SH-SY5Y (cell line): ENCODE measurements around the gene HIRA.

Source experiments
- GATA2 ChIP-seq: IDR thresholded peaks from 2 replicates; pipeline ENCODE4 v1.6.1; 2011; ENCODE audit warnings: mild to moderate bottlenecking, low read depth, low read length
- GATA3 ChIP-seq: IDR thresholded peaks from 2 replicates; pipeline ENCODE4 v1.6.1; 2011; ENCODE audit warnings: low read depth, mild to moderate bottlenecking, low read length, moderate library complexity

DNA sequence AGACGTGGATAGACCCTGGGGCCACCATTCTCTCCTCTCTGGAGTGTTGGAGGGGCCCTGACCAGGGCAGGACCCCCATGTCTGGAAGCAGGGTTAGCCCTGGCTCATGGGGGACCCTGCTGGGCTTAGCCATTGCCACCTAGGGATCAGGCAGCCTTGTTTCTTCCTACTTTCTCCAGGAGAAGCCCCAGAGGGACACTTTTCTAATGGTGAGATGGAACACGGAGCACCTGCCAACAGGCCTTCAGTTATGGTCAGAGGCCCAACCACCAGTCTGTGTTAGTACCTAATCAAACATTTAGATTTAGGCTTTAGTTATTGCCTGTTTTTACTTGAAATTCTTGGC is 17.9 kb upstream of the HIRA start:
- TF ChIP-seq GATA2, result no peak
- TF ChIP-seq GATA3, result no peak
